HG02884 (cell line): ENCODE results near the gene NEDD4L.

Source experiments
- ATAC-seq: cut with Tn5 transposase; IDR thresholded peaks from one replicate; pipeline ENCODE4 v1.9.1; 2021; ENCODE audit warnings: mild to moderate bottlenecking, moderate library complexity; ENCODE audit not compliant: unreplicated experiment

The NEDD4L gene

GRCh38 chr18:58088691-58089065 lies 44.7 kb downstream of the NEDD4L start:
- no peak for ATAC-seq

- no peak for ATAC-seq
Measured at GRCh38 chr18:58091099-58091611, 47.1 kb downstream of the NEDD4L start.

DNA sequence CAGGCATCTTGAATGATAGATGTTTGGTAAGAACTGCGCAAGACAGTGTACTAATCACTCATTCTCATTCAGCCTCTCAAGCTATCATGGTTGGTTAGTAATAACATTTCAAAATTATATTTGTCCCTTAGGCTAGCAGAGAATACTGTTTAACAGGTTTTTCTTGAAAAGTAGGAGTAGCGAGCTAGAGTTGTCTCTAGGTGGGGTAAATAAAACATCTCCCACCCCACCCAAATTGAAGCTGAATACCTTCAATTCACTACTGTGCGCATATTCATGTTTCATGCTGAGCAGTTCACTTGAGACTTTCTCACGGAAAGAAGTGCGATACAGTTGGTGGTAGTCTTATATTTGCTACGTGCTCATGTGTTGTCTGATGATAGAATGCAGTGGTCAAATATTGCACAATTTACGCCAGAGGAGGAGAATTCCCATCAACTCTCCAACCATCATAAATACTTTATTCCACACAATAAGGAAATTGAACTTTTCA lies 49.3 kb downstream of the NEDD4L start:
- no peak for ATAC-seq

- no peak for ATAC-seq
Measured at GRCh38 chr18:58095222-58095621, 51.2 kb downstream of the NEDD4L start.

DNA sequence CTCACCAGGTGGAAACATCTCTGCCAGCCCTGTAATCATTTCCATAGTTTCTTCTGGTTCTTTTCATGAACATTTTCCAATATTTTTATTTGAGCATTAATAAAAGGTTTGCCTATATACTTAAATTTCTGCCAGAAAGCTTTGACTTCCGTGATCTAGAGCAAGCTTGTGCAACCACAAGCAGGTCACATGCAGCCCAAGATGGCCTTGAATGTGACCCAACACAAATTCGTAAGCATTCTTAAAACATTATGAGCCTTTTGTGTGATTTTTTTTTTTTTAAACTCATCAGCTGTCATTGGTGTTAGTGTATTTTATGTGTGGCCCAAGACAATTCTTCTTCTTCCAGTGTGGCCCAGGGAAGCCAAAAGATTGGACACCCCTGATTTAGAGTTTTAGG lies 51.6 kb downstream of the NEDD4L start:
- ATAC-seq = no peak

GRCh38 chr18:58096658-58097057 lies 52.6 kb downstream of the NEDD4L start:
- ATAC-seq = no peak

GRCh38 chr18:58097121-58097906 lies 53.3 kb downstream of the NEDD4L start:
- no peak for ATAC-seq

DNA sequence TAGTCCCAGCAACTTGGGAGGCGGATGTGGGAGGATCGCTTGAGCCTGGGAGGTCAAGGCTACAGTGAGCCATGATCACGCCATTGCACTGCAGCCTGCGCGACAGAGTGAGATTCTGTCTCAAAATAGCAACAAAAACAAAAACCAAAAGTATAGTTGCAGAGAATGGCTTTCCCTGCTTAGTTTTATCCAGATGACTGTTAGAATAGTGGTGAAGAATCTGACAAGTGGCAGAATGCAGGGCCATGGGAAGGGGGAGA lies 53.8 kb downstream of the NEDD4L start:
- no peak for ATAC-seq

GRCh38 chr18:58098706-58099105 lies 54.7 kb downstream of the NEDD4L start:
- ATAC-seq = no peak

- peak; percentile 42 for ATAC-seq
Measured at GRCh38 chr18:58100154-58100553, 56.1 kb downstream of the NEDD4L start.

DNA sequence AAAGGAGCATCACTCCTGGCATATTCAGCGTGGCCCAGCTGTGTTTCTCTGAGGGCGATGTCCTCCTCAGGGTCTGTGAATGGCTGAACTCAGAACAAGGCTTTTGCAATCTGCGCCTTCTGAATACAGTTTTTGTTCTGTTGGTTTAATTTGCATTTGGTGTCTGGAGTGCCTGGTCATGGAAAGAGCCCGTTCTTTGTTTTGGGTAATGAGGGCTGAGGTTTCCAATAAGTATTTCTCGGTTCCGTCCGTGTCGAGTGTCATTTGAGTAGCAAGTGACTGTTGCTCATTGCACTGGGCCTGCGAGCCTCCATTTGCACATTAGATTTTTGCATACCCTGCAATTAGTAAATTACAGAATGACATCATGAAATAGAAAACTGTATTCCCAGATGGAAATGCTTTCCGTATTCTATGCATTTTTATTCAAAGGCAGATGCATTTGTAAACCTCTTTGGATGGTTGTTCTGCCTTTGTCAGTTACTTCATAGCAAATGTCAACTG lies 57.3 kb downstream of the NEDD4L start:
- peak; percentile 59 for ATAC-seq

GRCh38 chr18:58102018-58102417 lies 58.0 kb downstream of the NEDD4L start:
- no peak for ATAC-seq

GRCh38 chr18:58102875-58103274 lies 58.8 kb downstream of the NEDD4L start:
- no peak for ATAC-seq

DNA sequence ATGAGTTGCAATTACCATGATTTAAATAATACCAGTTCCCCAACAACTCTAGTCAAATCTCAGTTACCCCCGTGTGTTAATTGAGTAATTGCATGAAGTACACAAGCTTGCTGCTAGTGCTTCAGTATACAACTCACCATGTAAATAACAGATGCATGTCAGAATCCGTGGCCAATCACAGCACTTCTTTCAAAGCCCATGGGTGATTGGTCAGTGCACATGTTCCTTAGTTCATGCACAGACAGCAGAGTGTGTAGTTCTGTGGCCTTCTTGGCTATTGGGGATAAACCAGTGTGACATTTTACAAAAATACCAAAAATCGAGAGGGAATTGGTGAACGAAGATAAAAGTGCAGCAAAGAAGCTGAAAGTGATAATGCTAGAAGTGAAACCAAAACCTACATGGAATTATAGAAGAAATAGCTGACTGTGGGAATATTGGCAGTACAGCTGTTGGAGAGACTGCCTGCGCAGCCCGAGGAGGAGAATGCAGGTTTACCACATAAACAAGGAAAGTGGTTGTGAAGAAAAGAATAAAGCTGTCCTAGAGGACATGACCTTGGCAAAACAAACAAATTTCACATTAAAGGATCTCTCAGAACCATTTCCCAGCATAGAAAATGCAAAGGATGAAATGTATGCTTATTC lies 59.4 kb downstream of the NEDD4L start:
- no peak for ATAC-seq

GRCh38 chr18:58104096-58104495 lies 60.1 kb downstream of the NEDD4L start:
- no peak for ATAC-seq

- no peak for ATAC-seq
Measured at GRCh38 chr18:58105206-58105887, 61.3 kb downstream of the NEDD4L start.

GRCh38 chr18:58105888-58106260 lies 61.8 kb downstream of the NEDD4L start:
- no peak for ATAC-seq

- ATAC-seq = no peak
Measured at GRCh38 chr18:58106289-58107070, 62.5 kb downstream of the NEDD4L start.

GRCh38 chr18:58109256-58109655 lies 65.2 kb downstream of the NEDD4L start:
- ATAC-seq = no peak

GRCh38 chr18:58110398-58110797 lies 66.4 kb downstream of the NEDD4L start:
- no peak for ATAC-seq

GRCh38 chr18:58112174-58112573 lies 68.1 kb downstream of the NEDD4L start:
- no peak for ATAC-seq
